Measurements from ENCODE around the gene UST. TPM values are rescaled to one million over a fixed set of nuclear protein-coding genes. Genes with fewer than 3 reads are reported as not detected.

The UST gene
- total and polyA plus RNA-seq, 2 of the 8 experiments (the other 6 are each of a cell fraction or from before 2014, with no cell fraction given): 13.5 to 34.5 TPM

DNA sequence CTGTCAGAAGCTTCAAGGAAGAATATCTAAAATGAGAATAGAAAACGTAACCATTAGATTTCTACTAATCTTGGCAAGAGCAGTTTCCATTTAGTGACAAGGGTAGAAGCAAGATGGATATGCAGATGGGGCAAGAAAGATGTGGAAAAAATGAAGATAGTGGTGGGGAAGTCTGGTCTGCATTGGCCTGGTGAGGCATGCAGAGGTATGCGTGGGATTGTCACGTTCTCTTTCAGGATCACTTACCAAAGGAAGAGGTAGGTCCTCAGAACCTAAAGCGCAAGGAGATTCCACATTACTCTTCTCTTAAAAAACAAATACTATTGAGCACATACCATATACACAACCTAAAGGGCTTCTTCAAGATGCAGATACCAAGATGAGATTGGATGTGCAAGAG is 238.7 kb downstream of the UST start (continued):
- TF ChIP-seq NANOG (IDR thresholded peaks at IDR 0.05; ENCODE audit: insufficient read depth, low read depth, low read length, poor library complexity, severe bottlenecking) (no peak), TAF7 (optimal IDR thresholded peaks at IDR 0.05; ENCODE audit: borderline replicate concordance, low read depth, low read length) (no peak), POU5F1 (IDR thresholded peaks at IDR 0.05; ENCODE audit: low read depth, low read length) (no peak), BACH1 (IDR thresholded peaks at IDR 0.05; ENCODE audit: low read length) (no peak)

All from H1 (cell line).